IMR-90 (cell line): ENCODE measurements around the gene TIMELESS. TPM values are rescaled to one million over a fixed set of nuclear protein-coding genes. Genes with fewer than 3 reads are reported as not detected.
A peak's percentile ranks its signal among the peaks of the same experiment; 100 is the strongest.

ENCODE experiments used
- ATAC-seq: fragments of 200-7000 bp; cut with Tn5 transposase; 2 replicates; pipeline ENCODE4 v1.9.1; 2020; ENCODE audit warnings: low read depth, mild to moderate bottlenecking, moderate library complexity
- BruUV-seq: library from RNA; stranded (reverse); fragments of 400-500 nt; replicated peaks from 2 replicates; lab custom pipeline; 2021; lab: Mats Ljungman, UMichigan
- CTCF ChIA-PET: fragments of 300-600 bp; formaldehyde crosslinking; extraction: SDS; loops from one replicate; lab custom pipeline; 2021; ENCODE audit warnings: antibody characterized with exemption; lab: Yijun Ruan, JAX
- POLR2A ChIA-PET: fragments of 300-600 bp; sonication (Branson Sonifier 250); formaldehyde crosslinking; loops from one replicate; lab custom pipeline; 2022; ENCODE audit warnings: antibody characterized with exemption; ENCODE audit not compliant: unreplicated experiment; lab: Charles Lee
- DNase-seq: peaks from one replicate; pipeline ENCODE4 v3.0.0; 2013
- H2AFZ ChIP-seq: replicated peaks from 2 replicates; pipeline ENCODE3; 2013; ENCODE audit warnings: low read length, mild to moderate bottlenecking; ENCODE audit not compliant: poor library complexity
- H2AK5ac ChIP-seq: 2 replicates; pipeline ENCODE4 v1.6.1; 2013; ENCODE audit warnings: low read depth, low read length, inconsistent platforms
- H2AK9ac ChIP-seq: replicated peaks from 2 replicates; pipeline ENCODE3; 2013; ENCODE audit warnings: mild to moderate bottlenecking, low read depth, low read length, moderate library complexity; ENCODE audit not compliant: poor library complexity
- H2BK120ac ChIP-seq: 2 replicates; pipeline ENCODE4 v1.6.1; 2013; ENCODE audit warnings: low read depth, low read length, inconsistent platforms
- H2BK15ac ChIP-seq: 3 replicates; pipeline ENCODE4 v1.6.1; 2013; ENCODE audit warnings: low read depth, low read length, inconsistent platforms
- H2BK20ac ChIP-seq: 2 replicates; pipeline ENCODE4 v1.6.1; 2013; ENCODE audit warnings: low read depth, mild to moderate bottlenecking, inconsistent platforms, low read length, moderate library complexity
- H2BK5ac ChIP-seq: 2 replicates; pipeline ENCODE4 v1.6.1; 2013; ENCODE audit warnings: mild to moderate bottlenecking, low read depth, low read length, inconsistent platforms; ENCODE audit not compliant: poor library complexity, severe bottlenecking
- H3K14ac ChIP-seq: replicated peaks from 2 replicates; pipeline ENCODE4 v1.6.1; 2013; ENCODE audit warnings: low read depth, low read length, inconsistent platforms
- H3K18ac ChIP-seq: 2 replicates; pipeline ENCODE4 v1.6.1; 2013; ENCODE audit warnings: low read depth, low read length, control low read depth
- H3K23ac ChIP-seq: 2 replicates; pipeline ENCODE4 v1.6.1; 2013; ENCODE audit warnings: low read depth, low read length, inconsistent platforms
- H3K27ac ChIP-seq: 2 replicates; pipeline ENCODE4 v1.5.1; 2013; ENCODE audit warnings: mild to moderate bottlenecking, control low read depth, low read length; ENCODE audit not compliant: insufficient read depth
- H3K27me3 ChIP-seq: 2 replicates; pipeline ENCODE4 v1.6.1; 2013; ENCODE audit warnings: low read length; ENCODE audit not compliant: control insufficient read depth, insufficient read depth
- H3K36me3 ChIP-seq: 2 replicates; pipeline ENCODE4 v1.6.1; 2013; ENCODE audit warnings: low read length, mixed read lengths; ENCODE audit not compliant: control insufficient read depth, insufficient read depth
- H3K4ac ChIP-seq: 2 replicates; pipeline ENCODE4 v1.6.1; 2013; ENCODE audit warnings: low read depth, low read length, inconsistent platforms
- H3K4me1 ChIP-seq: 2 replicates; pipeline ENCODE4 v1.6.1; 2013; ENCODE audit warnings: low read length, mixed read lengths; ENCODE audit not compliant: control insufficient read depth, insufficient read depth
- H3K4me2 ChIP-seq: 2 replicates; pipeline ENCODE4 v1.6.1; 2013; ENCODE audit warnings: low read depth, mild to moderate bottlenecking, control low read depth, low read length, moderate library complexity
- H3K4me3 ChIP-seq: 2 replicates; pipeline ENCODE4 v1.5.1; 2013; ENCODE audit warnings: low read depth, mild to moderate bottlenecking, control low read depth, low read length, moderate library complexity; ENCODE audit not compliant: insufficient read depth
- H3K56ac ChIP-seq: 2 replicates; pipeline ENCODE4 v1.6.1; 2013; ENCODE audit warnings: low read length, inconsistent platforms; ENCODE audit not compliant: insufficient read depth; ENCODE audit errors: extremely low read depth
- H3K79me1 ChIP-seq, 2 experiments: 2 replicates each; pipeline ENCODE4 v1.6.1; 2013; ENCODE audit warnings: low read length in 2 of 2, inconsistent platforms in 1 of 2, low read depth in 1 of 2
- H3K9ac ChIP-seq: 2 replicates; pipeline ENCODE4 v1.6.1; 2013; ENCODE audit warnings: low read depth, low read length, control low read depth
- H3K9me1 ChIP-seq: 2 replicates; pipeline ENCODE4 v1.6.1; 2013; ENCODE audit warnings: low read length, inconsistent platforms; ENCODE audit not compliant: insufficient read depth
- H3K9me3 ChIP-seq: 2 replicates; pipeline ENCODE4 v1.6.1; 2013; ENCODE audit warnings: low read length; ENCODE audit not compliant: control insufficient read depth, insufficient read depth
- H4K20me1 ChIP-seq: 2 replicates; pipeline ENCODE4 v1.6.1; 2013; ENCODE audit warnings: low read length, inconsistent platforms; ENCODE audit not compliant: insufficient read depth
- H4K5ac ChIP-seq: 2 replicates; pipeline ENCODE4 v1.6.1; 2013; ENCODE audit warnings: mild to moderate bottlenecking, low read depth, low read length, control low read depth
- H4K8ac ChIP-seq, 2 experiments: 2 replicates each; pipeline ENCODE4 v1.6.1; 2013; ENCODE audit warnings: low read depth in 2 of 2, low read length in 2 of 2, control low read depth in 1 of 2, inconsistent platforms in 1 of 2
- H4K91ac ChIP-seq: 2 replicates; pipeline ENCODE4 v1.6.1; 2013; ENCODE audit warnings: low read depth, low read length, inconsistent platforms; ENCODE audit not compliant: insufficient read depth
- CHD1 ChIP-seq: IDR thresholded peaks from 2 replicates; pipeline ENCODE4 v1.6.1; 2012; ENCODE audit warnings: low read depth, low read length, improper control_type of control experiment
- MAFK ChIP-seq: IDR thresholded peaks from 2 replicates; pipeline ENCODE4 v1.6.1; 2012; ENCODE audit warnings: low read depth, low read length, improper control_type of control experiment
- MAZ ChIP-seq: IDR thresholded peaks from 2 replicates; pipeline ENCODE4 v1.6.1; 2012; ENCODE audit warnings: low read depth, mild to moderate bottlenecking, low read length, improper control_type of control experiment, moderate library complexity, borderline replicate concordance
- POLR2A ChIP-seq: IDR thresholded peaks from 2 replicates; pipeline ENCODE4 v1.6.1; 2012; ENCODE audit warnings: mild to moderate bottlenecking, low read depth, low read length
- USF2 ChIP-seq: fragments of 150-350 bp; IDR thresholded peaks from 2 replicates; pipeline ENCODE4 v1.6.1; 2017; ENCODE audit warnings: mild to moderate bottlenecking, antibody characterized with exemption, low read length, low read depth
- WGBS, 2 experiments: methylation state at CpG; one replicate each; pipeline versions ENCODE4 v1.1.5 to v1.1.7; 2013; ENCODE audit warnings: missing lambda C conversion rate in 2 of 2; ENCODE audit not compliant: insufficient read length in 1 of 2; ENCODE audit errors: extremely low coverage in 2 of 2; 5-methylcytosine and 5-hydroxymethylcytosine counted together
- dilution Hi-C: fragments of 300-500 bp; cut with HindIII; formaldehyde crosslinking; loops from one replicate; pipeline ENCODE4 v1.14.3; 2018; ENCODE audit warnings: low sequenced_read_pairs; ENCODE audit not compliant: unreplicated experiment
- in situ Hi-C: fragments of 300-500 bp; cut with MboI; formaldehyde crosslinking; loops from 3 replicates; pipeline ENCODE4 v1.14.3; 2019; ENCODE audit warnings: low sequenced_read_pairs, inconsistent platforms, mixed read lengths
- intact Hi-C: fragments of 100-400 bp; cut with micrococcal nuclease; formaldehyde crosslinking; loops from 2 replicates; pipeline ENCODE4 v1.10.0; 2022
- polyA plus RNA-seq, 3 experiments: library from polyadenylated mRNA; depleted of rRNA; stranded (reverse); fragments of >200 nt; gene quantifications; 2 replicates each; pipeline ENCODE4 v1.2.3, GENCODE V29; 2012; ENCODE audit warnings: low replicate concordance in 1 of 3
- total RNA-seq: library from RNA; depleted of rRNA; stranded (reverse); fragments of >200 nt; gene quantifications from 2 replicates; pipeline ENCODE4 v1.2.3, GENCODE V29; 2012

Gene TIMELESS
- total and polyA plus RNA-seq, 2 of the 4 experiments (the other 2 are of a cell fraction) = 7.3 to 10.4 TPM

- no peak for TF ChIP-seq MAZ
These were observed 71.8 kb downstream of the TIMELESS start (continued) for GRCh38 chr12:56377310-56377988.

- Histone ChIP-seq H4K91ac (no peak overlapping the region), H2BK120ac (no peak overlapping the region), H3K9me1 (no peaks in the 10 kb centered on the region), H3K18ac (no peak overlapping the region), H3K4ac (no peak overlapping the region), H2AK5ac (no peak overlapping the region), H3K14ac (no peak overlapping the region), H3K79me1 (no peaks in the 10 kb centered on the region), H2BK20ac (no peak overlapping the region), H3K4me3 (no peak overlapping the region), H2AK9ac (peak overlapping the region; percentile 23), H3K4me2 (no peak overlapping the region), H4K20me1 (no peaks in the 10 kb centered on the region), H3K27ac (no peak overlapping the region), H4K8ac (no peak overlapping the region), H3K23ac (no peak overlapping the region), H3K36me3 (no peaks in the 10 kb centered on the region), H3K9me3 (no peaks in the 10 kb centered on the region), H4K5ac (no peak overlapping the region), H3K9ac (no peak overlapping the region), H3K4me1 (no peaks in the 10 kb centered on the region), H2BK5ac (no peak overlapping the region), H3K27me3 (no peaks in the 10 kb centered on the region; the same call in 1 of the 2 replicates), H3K56ac (no peak overlapping the region), H2AFZ (no peak overlapping the region), H2BK15ac (no peak overlapping the region)
- in situ Hi-C loops (no loop called here), dilution Hi-C loops (no loop called here), intact Hi-C loops (loop anchor here (5.0 kb wide), 1 partner anchor 86 kb away; no protein-coding TSS in a partner anchor)
- ATAC-seq (no peak), DNase-seq (no peak)
- 63% methylated on average over 3 of the region's 11 CpGs; no CpG with 5 or more reads in 1 of the 2 experiments for WGBS, 2 experiments
- ChIA-PET POLR2A (no interaction called here), CTCF (no interaction called here)
- BruUV-seq = no TSS peak
- TF ChIP-seq MAFK (no peak), CHD1 (no peak), POLR2A (no peak), USF2 (no peak)
These were observed 73.4 kb downstream of the TIMELESS start for GRCh38 chr12:56375598-56376434.
